H1 (cell line): Measurements from ENCODE around the gene COA1. TPM values are rescaled to one million over a fixed set of nuclear protein-coding genes. Genes with fewer than 3 reads are reported as not detected.

Experiments
- CTCF ChIA-PET: fragments of 300-600 bp; sonication (Branson Sonifier 250); formaldehyde crosslinking; loops from one replicate; lab custom pipeline; 2021; ENCODE audit not compliant: partially characterized antibody; lab: Charles Lee
- POLR2A ChIA-PET: fragments of 300-600 bp; sonication (Branson Sonifier 250); formaldehyde crosslinking; loops from one replicate; lab custom pipeline; 2021; ENCODE audit warnings: inconsistent platforms; ENCODE audit not compliant: partially characterized antibody; lab: Charles Lee
- DNase-seq, 2 experiments: peaks; one replicate each; pipeline versions ENCODE4 v3.0.0 to v3.0.0-alpha.2; 2010 to 2022; ENCODE audit warnings: low spot score in 2 of 2, low read depth in 1 of 2, mixed read lengths in 1 of 2
- FAIRE-seq: peaks from 2 replicates; lab custom pipeline; 2011; peaks lifted over from hg19 to GRCh38; lab: Jason Lieb, UNC
- H2AFZ ChIP-seq: 2 replicates; pipeline ENCODE4 v1.8.1; 2012; ENCODE audit warnings: low read length, inconsistent platforms
- H2AK5ac ChIP-seq: 2 replicates; pipeline ENCODE4 v1.6.1; 2013; ENCODE audit warnings: low read depth, low read length
- H2BK120ac ChIP-seq: replicated peaks from 2 replicates; pipeline ENCODE3; 2013; ENCODE audit warnings: low read depth, low read length, inconsistent platforms
- H2BK12ac ChIP-seq: 2 replicates; pipeline ENCODE4 v1.6.1; 2013; ENCODE audit warnings: low read depth, low read length
- H2BK15ac ChIP-seq: 2 replicates; pipeline ENCODE4 v1.6.1; 2013; ENCODE audit warnings: low read length
- H2BK20ac ChIP-seq: 2 replicates; pipeline ENCODE4 v1.6.1; 2013; ENCODE audit warnings: low read length
- H2BK5ac ChIP-seq: 2 replicates; pipeline ENCODE4 v1.6.1; 2013; ENCODE audit warnings: low read depth, low read length
- H3K14ac ChIP-seq: 2 replicates; pipeline ENCODE4 v1.6.1; 2013; ENCODE audit warnings: inconsistent platforms; ENCODE audit not compliant: insufficient read length
- H3K18ac ChIP-seq: 2 replicates; pipeline ENCODE4 v1.6.1; 2013; ENCODE audit warnings: low read length; ENCODE audit errors: extremely low read depth
- H3K23ac ChIP-seq: 2 replicates; pipeline ENCODE4 v1.6.1; 2013; ENCODE audit warnings: inconsistent platforms; ENCODE audit not compliant: insufficient read length
- H3K23me2 ChIP-seq: 2 replicates; pipeline ENCODE4 v1.6.1; 2013; ENCODE audit warnings: low read depth, low read length
- H3K27ac ChIP-seq: 2 replicates; pipeline ENCODE4 v1.6.1; 2011; ENCODE audit warnings: low read depth, low read length, inconsistent platforms
- H3K27me3 ChIP-seq, 4 experiments: replicated peaks in 1 of 4; 1 replicate in 1 of 4; 2 replicates in 3 of 4; pipeline versions ENCODE4 v1.6.1 to v1.8.1; 2011 to 2013; ENCODE audit warnings: low read length in 3 of 4, mild to moderate bottlenecking in 3 of 4, inconsistent platforms in 2 of 4, mixed read lengths in 2 of 4, moderate library complexity in 1 of 4; ENCODE audit not compliant: control insufficient read depth in 3 of 4, insufficient read depth in 3 of 4; ENCODE audit errors: extremely low read depth in 1 of 4
- H3K36me3 ChIP-seq, 4 experiments: 2 replicates each; pipeline versions ENCODE4 v1.6.1 to v1.8.1; 2011 to 2013; ENCODE audit warnings: mild to moderate bottlenecking in 4 of 4, low read length in 3 of 4, moderate library complexity in 2 of 4, control low read depth in 1 of 4, inconsistent platforms in 1 of 4; ENCODE audit not compliant: insufficient read depth in 4 of 4, control insufficient read depth in 2 of 4
- H3K4ac ChIP-seq: replicated peaks from 2 replicates; pipeline ENCODE3; 2013; ENCODE audit warnings: low read length, low read depth, mixed read lengths, inconsistent platforms; ENCODE audit not compliant: insufficient read length
- H3K4me1 ChIP-seq, 4 experiments: replicated peaks in 1 of 4; 1 replicate in 1 of 4; 2 replicates in 3 of 4; pipeline versions ENCODE4 v1.6.1 to v1.8.1; 2011 to 2013; ENCODE audit warnings: low read length in 3 of 4, inconsistent platforms in 2 of 4, mixed read lengths in 1 of 4; ENCODE audit not compliant: insufficient read depth in 4 of 4, control insufficient read depth in 3 of 4
- H3K4me2 ChIP-seq, 2 experiments: 2 replicates each; pipeline versions ENCODE4 v1.6.1 to v1.8.1; 2011 to 2013; ENCODE audit warnings: low read depth in 2 of 2, low read length in 2 of 2, control low read depth in 1 of 2, inconsistent platforms in 1 of 2, mild to moderate bottlenecking in 1 of 2; ENCODE audit not compliant: insufficient read depth in 1 of 2
- H3K4me3 ChIP-seq, 4 experiments: fragments of 200-600, 300-600 bp in 1 of 4; sonication (generic), shearing (Covaris generic), sonication (Bioruptor Twin) in 1 of 4; 2 replicates each; pipeline versions ENCODE4 v1.5.1 to v1.8.1; 2011 to 2016; ENCODE audit warnings: low read length in 4 of 4, low read depth in 3 of 4, control low read depth in 2 of 4, inconsistent platforms in 2 of 4, mild to moderate bottlenecking in 2 of 4, mixed read lengths in 1 of 4, moderate library complexity in 1 of 4; ENCODE audit not compliant: insufficient read depth in 2 of 4; ENCODE audit errors: extremely low read depth in 1 of 4
- H3K56ac ChIP-seq: replicated peaks from 2 replicates; pipeline ENCODE3; 2013; ENCODE audit warnings: low read depth, mild to moderate bottlenecking, mixed read lengths, low read length, inconsistent platforms; ENCODE audit not compliant: insufficient read length
- H3K79me1 ChIP-seq: 2 replicates; pipeline ENCODE4 v1.6.1; 2013; ENCODE audit warnings: low read depth, low read length, control low read depth
- H3K79me2 ChIP-seq, 2 experiments: 2 replicates each; pipeline versions ENCODE4 v1.6.1 to v1.8.1; 2012 to 2013; ENCODE audit warnings: low read length in 2 of 2, mild to moderate bottlenecking in 2 of 2, inconsistent platforms in 1 of 2; ENCODE audit not compliant: insufficient read depth in 2 of 2, control insufficient read depth in 1 of 2
- H3K9ac ChIP-seq, 4 experiments: replicated peaks in 1 of 4; 1 replicate in 1 of 4; 2 replicates in 3 of 4; pipeline versions ENCODE4 v1.6.1 to v1.8.1; 2011 to 2013; ENCODE audit warnings: low read depth in 3 of 4, low read length in 3 of 4, control low read depth in 2 of 4, mild to moderate bottlenecking in 2 of 4, moderate library complexity in 2 of 4, inconsistent platforms in 1 of 4; ENCODE audit errors: extremely low read depth in 1 of 4
- H3K9me3 ChIP-seq, 2 experiments: 2 replicates each; pipeline versions ENCODE4 v1.6.1 to v1.8.1; 2012 to 2013; ENCODE audit warnings: mild to moderate bottlenecking in 2 of 2, moderate library complexity in 2 of 2, control low read depth in 1 of 2, inconsistent platforms in 1 of 2, low read depth in 1 of 2, low read length in 1 of 2, mixed read lengths in 1 of 2; ENCODE audit not compliant: insufficient read depth in 2 of 2
- H4K20me1 ChIP-seq, 2 experiments: replicated peaks in 1 of 2; 2 replicates each; pipeline versions ENCODE3 to v1.8.1; 2011 to 2013; ENCODE audit warnings: inconsistent platforms in 2 of 2, low read length in 2 of 2, mild to moderate bottlenecking in 1 of 2; ENCODE audit not compliant: insufficient read depth in 2 of 2, control insufficient read depth in 1 of 2
- H4K5ac ChIP-seq: 2 replicates; pipeline ENCODE4 v1.6.1; 2013; ENCODE audit warnings: low read length, low read depth, mixed read lengths, inconsistent platforms; ENCODE audit not compliant: insufficient read length
- H4K8ac ChIP-seq: 2 replicates; pipeline ENCODE4 v1.8.0; 2013; ENCODE audit warnings: mild to moderate bottlenecking, moderate library complexity, low read length, inconsistent platforms; ENCODE audit not compliant: insufficient read depth; ENCODE audit errors: extremely low read depth
- H4K91ac ChIP-seq: replicated peaks from 2 replicates; pipeline ENCODE3; 2013; ENCODE audit warnings: low read length, mixed read lengths, inconsistent platforms; ENCODE audit not compliant: insufficient read length
- BCL11A ChIP-seq, 2 experiments: IDR thresholded peaks; one replicate each; pipeline ENCODE4 v1.6.1; 2011; ENCODE audit warnings: low read depth in 2 of 2, low read length in 2 of 2, mild to moderate bottlenecking in 2 of 2
- BRCA1 ChIP-seq: IDR thresholded peaks from 2 replicates; pipeline ENCODE4 v1.6.1; 2012; ENCODE audit warnings: low read depth, low read length, improper control_type of control experiment
- GABPA ChIP-seq: IDR thresholded peaks from 2 replicates; pipeline ENCODE4 v1.6.1; 2011; ENCODE audit warnings: mild to moderate bottlenecking, low read length, moderate library complexity, borderline replicate concordance; ENCODE audit not compliant: insufficient read depth
- GTF2F1 ChIP-seq: IDR thresholded peaks from 2 replicates; pipeline ENCODE4 v1.6.1; 2012; ENCODE audit warnings: low read depth, low read length, improper control_type of control experiment, borderline replicate concordance
- JUND ChIP-seq: IDR thresholded peaks from 2 replicates; pipeline ENCODE4 v1.6.1; 2011; ENCODE audit warnings: mild to moderate bottlenecking, improper control_type of control experiment, low read length
- MAX ChIP-seq: IDR thresholded peaks from 2 replicates; pipeline ENCODE4 v1.6.1; 2012; ENCODE audit warnings: inconsistent platforms
- NANOG ChIP-seq: IDR thresholded peaks from 2 replicates; pipeline ENCODE4 v1.6.1; 2011; ENCODE audit warnings: low read length, low read depth, mild to moderate bottlenecking, inconsistent platforms; ENCODE audit not compliant: insufficient read depth, poor library complexity, severe bottlenecking
- POLR2A ChIP-seq, 2 experiments: IDR thresholded peaks; 1 replicate in 1 of 2; 2 replicates in 1 of 2; pipeline ENCODE4 v1.6.1; 2011; ENCODE audit warnings: low read depth in 2 of 2, low read length in 2 of 2, mild to moderate bottlenecking in 2 of 2; ENCODE audit errors: control extremely low read depth in 1 of 2
- POU5F1 ChIP-seq: IDR thresholded peaks from 2 replicates; pipeline ENCODE4 v1.6.1; 2011; ENCODE audit warnings: low read depth, mild to moderate bottlenecking, low read length, moderate library complexity
- RAD21 ChIP-seq, 2 experiments: IDR thresholded peaks in 1 of 2; conservative IDR thresholded peaks in 1 of 2; 2 replicates each; pipeline ENCODE4 v1.6.1; 2011; ENCODE audit warnings: low read depth in 2 of 2, low read length in 2 of 2, improper control_type of control experiment in 1 of 2, inconsistent platforms in 1 of 2, mild to moderate bottlenecking in 1 of 2, moderate library complexity in 1 of 2
- RBBP5 ChIP-seq: IDR thresholded peaks from 2 replicates; pipeline ENCODE4 v1.7.1; 2012; ENCODE audit warnings: low read depth, mild to moderate bottlenecking, inconsistent platforms, low read length, moderate library complexity, borderline replicate concordance
- TCF12 ChIP-seq: IDR thresholded peaks from 2 replicates; pipeline ENCODE4 v1.6.1; 2011; ENCODE audit warnings: low read depth, mild to moderate bottlenecking, low read length
- WGBS, 2 experiments: shearing (Covaris generic) in 1 of 2; methylation state at CpG; one replicate each; pipeline versions ENCODE4 v1.1.6 to v1.1.7; 2013 to 2015; ENCODE audit warnings: low lambda C conversion rate in 2 of 2, mixed read lengths in 2 of 2, inconsistent platforms in 1 of 2, low coverage in 1 of 2, missing lambda C conversion rate in 1 of 2; ENCODE audit not compliant: insufficient replicate concordance in 2 of 2, insufficient coverage in 1 of 2, insufficient read length in 1 of 2; ENCODE audit errors: extremely low coverage in 1 of 2, missing lambda C conversion rate in 1 of 2; 5-methylcytosine and 5-hydroxymethylcytosine counted together
- polyA plus RNA-seq, 7 experiments: library from polyadenylated mRNA; depleted of rRNA in 3 of 7; stranded (reverse) in 5 of 7; unstranded in 2 of 7; fragments of >200 nt in 5 of 7; fragments of 200-250 nt in 2 of 7; gene quantifications; 1 replicate in 5 of 7; 2 replicates in 1 of 7; 4 replicates in 1 of 7; pipeline versions ENCODE4 v1.2.1 to v1.2.3, GENCODE V29; 2011 to 2013; ENCODE audit warnings: missing spikeins in 2 of 7, mixed read lengths in 2 of 7
- total RNA-seq: library from RNA; stranded (reverse); fragmentation: NEBNext Ultra II Directional; extraction: Animal tissue kit (Norgen Biotek cat#: 25700); gene quantifications from 2 replicates; pipeline ENCODE4 v1.2.1, GENCODE V29; 2021

The COA1 gene
- total and polyA plus RNA-seq, 2 of the 8 experiments (the other 6 are each of a cell fraction or from before 2014, with no cell fraction given) = 98.6 to 143 TPM

- no peak overlapping the region for H2BK12ac ChIP-seq
- ChIA-PET CTCF (interaction anchor here (1.1 to 2.6 kb wide), 5 partner anchors 8 to 111 kb away, joined by 3 to 16 read pairs (median 4); partner anchors contain the start of gene STK17A), POLR2A (interaction anchor here (0.6 kb wide), 1 partner anchor 111 kb away, joined by 3 read pairs; the partner anchor contains the start of gene STK17A)
- H3K9me3 ChIP-seq = no peaks in the 10 kb centered on the region
- peaks cover 3% of the 10 kb centered on the region for H3K79me1 ChIP-seq
- 89 to 100% methylated on average over 2 to 4 of the region's 4 CpGs for WGBS, 2 experiments
- no peak overlapping the region for H3K4ac ChIP-seq
- peaks cover 25 to 97% of the 10 kb centered on the region in 2 experiments for H3K79me2 ChIP-seq
- H4K5ac ChIP-seq = no peak overlapping the region
- no peak overlapping the region for H3K4me3 ChIP-seq
- no peak overlapping the region for H2BK15ac ChIP-seq
- no peak overlapping the region for H3K4me2 ChIP-seq
- H2AK5ac ChIP-seq = 0 out of 2 replicates have a peak overlapping the region, but pooled peaks have one; percentile 1
- no peak overlapping the region for H2BK5ac ChIP-seq
- H3K56ac ChIP-seq = no peak overlapping the region
- no peak overlapping the region for H3K18ac ChIP-seq
- H4K8ac ChIP-seq = no peak overlapping the region
- H3K36me3 ChIP-seq = no peaks in the 10 kb centered on the region
- no peaks in the 10 kb centered on the region for H3K27me3 ChIP-seq
- H4K91ac ChIP-seq = no peak overlapping the region
- no peaks in the 10 kb centered on the region for H3K23me2 ChIP-seq
- H3K27ac ChIP-seq = no peak overlapping the region
- DNase-seq = no peak
- H3K23ac ChIP-seq = peak overlapping the region; percentile 36
- no peak overlapping the region for H2BK20ac ChIP-seq
- H3K14ac ChIP-seq = no peak overlapping the region
- peaks cover 0 to 3% (median 1%) of the 10 kb centered on the region in 4 experiments; a peak in 2 of 7 replicates for H3K4me1 ChIP-seq
- no peak overlapping the region for H2AFZ ChIP-seq
- no peak overlapping the region for H3K9ac ChIP-seq
- H2BK120ac ChIP-seq = no peak overlapping the region
- no peak for FAIRE-seq
- peaks cover 0 to 15% of the 10 kb centered on the region in 2 experiments for H4K20me1 ChIP-seq
- no peak for TF ChIP-seq NANOG
- TF ChIP-seq BRCA1 = no peak
- TF ChIP-seq JUND = no peak
- no peak for TF ChIP-seq RBBP5
- TF ChIP-seq RAD21 (IDR thresholded peaks at IDR 0.05 in 1 of 2, conservative IDR thresholded peaks at IDR 0.05 in 1 of 2; ENCODE audit: low read depth in 2 of 2, low read length in 2 of 2) = no peak
- no peak for TF ChIP-seq BCL11A (IDR thresholded peaks at IDR 0.05; ENCODE audit: low read depth in 2 of 2, low read length in 2 of 2)
- no peak for TF ChIP-seq POLR2A (IDR thresholded peaks at IDR 0.05; ENCODE audit: control extremely low read depth in 1 of 2, low read depth in 2 of 2, low read length in 2 of 2)
- no peak for TF ChIP-seq MAX
- no peak for TF ChIP-seq TCF12
- no peak for TF ChIP-seq GABPA
- TF ChIP-seq GTF2F1 = no peak
- TF ChIP-seq POU5F1 = no peak
These were observed 35.5 kb downstream of the COA1 start for GRCh38 chr7:43693687-43694398.
